ENCODE data around the gene RAPGEF1.

RAPGEF1 gene

DNA sequence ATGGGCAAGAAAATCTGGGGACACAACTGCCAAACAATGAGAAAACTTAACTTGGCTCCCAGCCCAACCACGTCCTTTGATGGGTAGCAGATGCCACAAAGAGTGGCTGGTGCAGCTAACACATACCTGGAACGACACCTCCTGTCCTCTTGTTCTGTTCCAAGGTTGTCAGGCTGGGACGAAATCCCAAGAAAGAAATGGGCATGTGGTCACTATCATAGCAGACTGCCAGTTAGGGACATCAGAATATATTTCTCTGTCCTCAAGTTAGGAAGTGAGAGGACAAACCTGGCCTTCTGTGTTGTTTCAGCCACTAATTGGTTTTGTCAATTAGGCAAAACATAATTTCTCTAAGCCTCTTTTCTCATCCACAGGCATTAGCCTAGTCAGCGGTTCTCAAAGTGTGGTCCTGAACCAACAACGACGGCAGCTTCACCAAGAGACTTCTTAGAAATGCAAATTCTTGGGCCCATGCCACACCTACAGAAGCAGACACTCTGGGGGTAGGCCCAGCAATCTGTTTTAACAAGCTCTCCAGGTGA is 63.4 kb downstream of the RAPGEF1 start:
- CTCF ChIA-PET = interaction anchor here (1.2 to 2.5 kb wide), 7 partner anchors 8 to 67 kb away, joined by 3 to 13 read pairs (median 5); no protein-coding TSS in a partner anchor
- Mint-ChIP-seq H3K4me3 (peak overlapping the region; percentile 52), H3K36me3 (peaks cover 27% of the 10 kb centered on the region), H3K9me3 (no peaks in the 10 kb centered on the region), H3K27ac (peak overlapping the region; percentile 88), H3K27me3 (no peaks in the 10 kb centered on the region), H3K4me1 (peaks cover 70% of the 10 kb centered on the region)
- peak; percentile 50 for DNase-seq

- Mint-ChIP-seq H3K27ac (peak overlapping the region; percentile 88), H3K9me3 (no peaks in the 10 kb centered on the region), H3K4me1 (peaks cover 79% of the 10 kb centered on the region), H3K4me3 (peak overlapping the region; percentile 48), H3K36me3 (peaks cover 28% of the 10 kb centered on the region), H3K27me3 (no peaks in the 10 kb centered on the region)
- no peak for DNase-seq
- CTCF ChIA-PET = interaction anchor here (0.6 to 1.7 kb wide), 5 partner anchors 13 to 84 kb away, joined by 3 to 5 read pairs (median 3); no protein-coding TSS in a partner anchor
These were observed 64.3 kb downstream of the RAPGEF1 start for GRCh38 chr9:131675437-131676022.

DNA sequence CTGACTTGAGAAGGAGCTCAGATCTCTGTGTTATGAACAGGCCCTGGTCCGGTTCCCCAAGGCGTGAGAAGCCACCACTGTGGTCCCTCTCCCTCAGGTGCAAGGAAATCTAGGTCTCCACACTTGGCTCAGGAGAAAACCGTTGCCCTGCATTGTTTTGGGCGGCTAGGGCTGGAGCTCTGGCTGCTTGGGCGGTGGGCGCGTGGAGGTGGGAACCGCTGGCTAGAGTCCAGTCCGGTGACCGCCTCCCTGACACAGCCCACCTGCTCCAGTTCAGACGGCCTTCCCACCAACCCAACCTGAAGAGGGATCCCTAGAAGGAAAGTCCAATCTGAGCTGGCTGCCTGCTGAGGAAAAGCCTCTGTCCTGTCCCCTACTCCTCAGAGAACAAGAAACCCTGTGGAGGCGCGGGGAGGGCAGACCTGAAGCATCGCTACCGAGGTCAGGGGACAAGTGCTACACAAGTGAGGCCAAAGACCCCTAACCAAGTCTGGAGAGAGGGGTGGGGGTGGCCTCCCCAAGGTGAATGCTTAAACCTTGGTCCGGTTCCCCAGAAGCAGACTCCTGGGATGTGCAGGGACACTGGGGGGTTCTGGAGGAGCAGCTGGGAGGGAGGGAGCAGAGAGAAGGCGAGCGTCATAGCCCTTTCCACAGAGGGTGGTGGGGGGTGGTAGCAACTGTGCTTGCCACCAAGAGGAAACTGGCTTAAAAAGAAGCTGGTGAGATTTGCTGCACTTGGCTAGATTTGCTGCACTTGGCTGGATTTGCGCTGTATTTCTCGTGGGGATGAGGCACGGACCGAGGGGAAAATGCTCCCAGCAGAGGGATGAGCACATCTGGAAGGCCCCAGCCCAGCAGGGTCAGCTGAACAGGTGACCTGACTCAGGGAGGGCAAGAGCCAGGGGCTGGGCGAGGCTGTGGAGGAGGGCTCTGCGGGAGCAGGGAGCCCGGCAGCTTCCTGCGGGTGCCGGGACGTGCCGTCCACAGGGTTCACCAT is 65.2 kb downstream of the RAPGEF1 start:
- peak overlapping the region; percentile 28 for H3K27ac Mint-ChIP-seq
- peaks cover 21% of the 10 kb centered on the region for H3K36me3 Mint-ChIP-seq
- peak overlapping the region; percentile 21 for H3K4me3 Mint-ChIP-seq

DNA sequence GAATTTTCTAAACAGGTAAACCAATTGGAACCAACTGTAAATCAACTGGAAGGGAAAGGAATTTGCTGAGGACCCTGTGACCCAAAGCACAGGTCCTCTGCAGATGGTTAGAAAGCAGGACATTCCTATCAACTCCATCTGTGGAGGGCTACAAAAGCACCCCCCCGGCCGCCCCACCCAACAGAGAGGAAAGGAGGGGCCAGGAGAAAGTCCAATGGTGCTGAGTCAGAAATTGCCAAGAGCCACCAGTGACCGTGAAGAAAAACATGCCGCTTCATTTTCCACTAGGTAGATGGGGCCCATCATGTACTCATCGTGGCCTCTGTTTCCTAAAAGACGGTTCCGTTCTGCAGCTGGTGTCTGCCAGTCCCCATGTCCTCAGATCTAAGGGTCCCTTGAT is 66.3 kb downstream of the RAPGEF1 start:
- Mint-ChIP-seq H3K4me1 (peaks cover 81% of the 10 kb centered on the region), H3K27me3 (no peaks in the 10 kb centered on the region), H3K4me3 (no peak overlapping the region), H3K9me3 (no peaks in the 10 kb centered on the region), H3K36me3 (peaks cover 16% of the 10 kb centered on the region), H3K27ac (no peak overlapping the region)
- CTCF ChIA-PET = no interaction called here
- DNase-seq = no peak

More for the DNA sequence above, 65.2 kb downstream of the RAPGEF1 start:
- H3K27me3 Mint-ChIP-seq = no peaks in the 10 kb centered on the region
- peaks cover 81% of the 10 kb centered on the region for H3K4me1 Mint-ChIP-seq
- CTCF ChIA-PET = interaction anchor here (0.6 to 1.0 kb wide), 2 partner anchors 51 to 84 kb away, joined by 3 to 5 read pairs; no protein-coding TSS in a partner anchor
- DNase-seq = no peak
- H3K9me3 Mint-ChIP-seq = no peaks in the 10 kb centered on the region

DNA sequence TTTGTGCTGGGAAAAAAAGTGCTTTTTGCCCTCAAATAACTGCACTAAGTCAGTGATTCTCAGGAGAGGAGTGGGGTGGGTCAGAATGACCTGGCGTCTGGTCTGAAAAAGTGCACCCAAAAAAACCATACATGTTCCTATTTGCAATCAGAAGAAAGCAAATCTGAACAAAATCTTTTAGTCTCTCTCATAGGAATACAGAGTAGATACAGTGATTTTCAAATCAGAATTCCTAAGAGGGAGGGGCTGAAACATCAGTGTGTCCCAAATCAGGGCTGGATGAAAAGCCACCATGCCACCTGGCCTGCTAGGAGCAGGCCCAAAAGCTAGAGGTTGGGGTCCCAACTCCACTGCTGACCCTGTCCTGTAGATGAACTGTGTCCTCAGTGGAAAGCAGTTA is 66.8 kb downstream of the RAPGEF1 start:
- Mint-ChIP-seq H3K36me3 (peaks cover 16% of the 10 kb centered on the region), H3K27me3 (no peaks in the 10 kb centered on the region), H3K4me3 (no peak overlapping the region), H3K27ac (no peak overlapping the region), H3K9me3 (no peaks in the 10 kb centered on the region), H3K4me1 (peaks cover 80% of the 10 kb centered on the region)
- DNase-seq = no peak
- CTCF ChIA-PET = interaction anchor here (0.5 to 1.2 kb wide), 2 partner anchors 31 to 38 kb away, joined by 3 to 4 read pairs; no protein-coding TSS in a partner anchor

- Mint-ChIP-seq H3K27ac (peak overlapping the region; percentile 37), H3K36me3 (peaks cover 16% of the 10 kb centered on the region), H3K9me3 (no peaks in the 10 kb centered on the region), H3K4me1 (peaks cover 80% of the 10 kb centered on the region), H3K4me3 (no peak overlapping the region), H3K27me3 (no peaks in the 10 kb centered on the region)
- CTCF ChIA-PET = interaction anchor here (0.5 to 1.4 kb wide), 4 partner anchors 19 to 42 kb away, joined by 3 to 4 read pairs (median 4); no protein-coding TSS in a partner anchor
- DNase-seq = no peak
These were observed 67.4 kb downstream of the RAPGEF1 start for GRCh38 chr9:131672451-131672850.

GRCh38 chr9:131671133-131671520 is 68.7 kb downstream of the RAPGEF1 start:
- DNase-seq = no peak
- CTCF ChIA-PET = no interaction called here
- Mint-ChIP-seq H3K4me3 (no peak overlapping the region), H3K9me3 (no peaks in the 10 kb centered on the region), H3K27ac (peak overlapping the region; percentile 100), H3K4me1 (peaks cover 78% of the 10 kb centered on the region), H3K36me3 (peaks cover 18% of the 10 kb centered on the region), H3K27me3 (no peaks in the 10 kb centered on the region)

DNA sequence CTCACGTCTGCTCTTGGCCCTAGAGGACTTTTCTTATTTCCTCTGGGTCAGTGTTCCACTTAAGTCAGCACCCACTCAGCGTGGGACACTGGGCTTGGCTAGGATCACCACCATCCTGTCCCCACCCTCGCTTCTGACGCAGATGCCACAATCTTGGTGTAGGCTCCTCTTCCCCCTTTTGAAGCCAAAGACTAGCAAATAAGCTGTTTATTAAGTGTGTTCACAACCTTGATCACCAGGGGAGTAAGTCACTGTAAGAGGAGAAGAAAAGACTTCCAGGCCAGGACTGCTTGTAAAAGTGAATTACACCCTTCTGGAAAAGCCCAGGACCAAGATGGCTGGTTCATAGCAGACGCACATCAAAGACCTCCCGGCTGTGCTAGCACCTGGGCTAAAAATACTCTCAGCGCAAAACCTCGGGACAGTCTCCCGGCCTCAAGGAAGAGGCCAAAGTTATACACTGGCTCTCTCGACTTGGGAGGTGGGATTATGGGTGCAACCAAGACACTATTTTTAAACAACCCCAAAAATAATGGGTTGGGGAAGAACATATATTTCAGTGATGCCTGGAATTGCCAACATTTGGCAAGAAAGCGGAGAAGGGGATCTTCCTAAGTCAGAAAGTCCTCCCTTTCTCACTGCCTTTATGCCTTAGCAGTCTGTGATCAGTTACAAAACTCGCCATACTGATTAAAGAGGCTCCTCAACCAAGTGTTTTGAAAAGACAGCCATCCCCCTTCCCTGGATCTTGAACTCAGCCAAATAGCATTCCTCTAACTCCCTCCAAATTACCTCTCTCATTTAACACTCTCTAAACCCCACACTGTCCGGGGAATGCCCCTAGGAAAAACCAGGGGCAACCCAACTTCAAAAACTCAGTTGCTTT is 69.4 kb downstream of the RAPGEF1 start:
- H3K36me3 Mint-ChIP-seq = peaks cover 20% of the 10 kb centered on the region

DNA sequence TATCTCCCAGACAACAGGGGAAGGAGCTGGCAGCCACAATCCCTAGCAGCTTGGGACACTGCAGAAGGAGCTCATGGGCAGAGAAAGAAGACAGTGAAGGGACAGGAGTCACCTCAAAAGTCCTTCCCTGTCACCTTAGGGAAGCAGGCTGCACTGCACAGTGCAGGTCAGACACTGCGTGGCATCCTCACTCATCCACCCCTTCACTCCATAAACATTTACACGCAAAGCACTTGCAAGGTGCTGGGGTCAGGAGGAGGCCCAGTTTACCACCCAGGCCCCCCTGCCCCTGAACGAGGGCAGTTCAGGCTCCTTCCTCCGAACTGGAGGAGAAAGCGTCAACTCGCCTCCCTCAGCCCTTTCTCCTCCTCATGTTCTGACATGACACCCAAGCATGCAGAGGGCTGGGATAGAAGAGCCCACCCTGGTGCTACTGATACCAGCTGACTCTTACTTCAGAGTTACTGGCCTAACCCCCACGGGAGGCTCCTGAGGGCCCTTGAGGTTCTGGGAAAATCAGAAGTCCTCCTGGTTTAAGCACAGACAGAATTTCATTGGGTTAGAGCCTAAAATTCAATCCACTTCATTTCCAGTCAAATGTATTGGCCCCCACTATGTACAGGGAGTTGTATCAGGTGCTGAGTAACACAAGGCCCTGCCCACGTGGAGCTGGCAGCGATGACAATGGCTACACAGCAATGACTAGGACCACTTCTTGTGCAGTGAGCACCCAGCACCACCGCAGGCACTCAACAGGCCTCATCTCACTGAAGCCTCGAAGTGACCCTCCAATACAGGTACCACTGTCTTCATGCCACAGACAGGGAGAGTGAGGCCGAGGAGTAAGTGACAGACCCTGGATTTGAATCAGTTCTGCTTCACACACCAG is 70.4 kb downstream of the RAPGEF1 start:
- H3K36me3 Mint-ChIP-seq = peaks cover 20% of the 10 kb centered on the region
- no peak for DNase-seq
- H3K4me3 Mint-ChIP-seq = peak overlapping the region; percentile 53
- no peaks in the 10 kb centered on the region for H3K27me3 Mint-ChIP-seq
- CTCF ChIA-PET = interaction anchor here (0.6 to 2.7 kb wide), 10 partner anchors 8 to 89 kb away, joined by 3 to 13 read pairs (median 6); partner anchors contain the start of gene RAPGEF1
- H3K9me3 Mint-ChIP-seq = no peaks in the 10 kb centered on the region
- H3K27ac Mint-ChIP-seq = peak overlapping the region; percentile 100
- H3K4me1 Mint-ChIP-seq = peaks cover 78% of the 10 kb centered on the region

More for the DNA sequence above, 69.4 kb downstream of the RAPGEF1 start:
- Mint-ChIP-seq H3K4me1 (peaks cover 79% of the 10 kb centered on the region), H3K9me3 (no peaks in the 10 kb centered on the region), H3K27me3 (no peaks in the 10 kb centered on the region), H3K4me3 (no peak overlapping the region), H3K27ac (peak overlapping the region; percentile 100)
- CTCF ChIA-PET = no interaction called here
- no peak for DNase-seq

- H3K36me3 Mint-ChIP-seq = peaks cover 20% of the 10 kb centered on the region
- no peaks in the 10 kb centered on the region for H3K9me3 Mint-ChIP-seq
- no peaks in the 10 kb centered on the region for H3K27me3 Mint-ChIP-seq
- peaks cover 75% of the 10 kb centered on the region for H3K4me1 Mint-ChIP-seq
- H3K4me3 Mint-ChIP-seq = peak overlapping the region; percentile 53
- peak; percentile 76 for DNase-seq
- CTCF ChIA-PET = interaction anchor here (0.6 to 2.7 kb wide), 10 partner anchors 9 to 90 kb away, joined by 3 to 13 read pairs (median 6); partner anchors contain the start of gene RAPGEF1
- H3K27ac Mint-ChIP-seq = peak overlapping the region; percentile 100
These were observed 71.2 kb downstream of the RAPGEF1 start for GRCh38 chr9:131668439-131669268.

- H3K4me3 Mint-ChIP-seq = peak overlapping the region; percentile 43
- peaks cover 80% of the 10 kb centered on the region for H3K4me1 Mint-ChIP-seq
- peaks cover 21% of the 10 kb centered on the region for H3K36me3 Mint-ChIP-seq
- no peaks in the 10 kb centered on the region for H3K9me3 Mint-ChIP-seq
- H3K27me3 Mint-ChIP-seq = no peaks in the 10 kb centered on the region
- DNase-seq = no peak
- peak overlapping the region; percentile 100 for H3K27ac Mint-ChIP-seq
- CTCF ChIA-PET = interaction anchor here (1.5 to 2.7 kb wide), 5 partner anchors 10 to 76 kb away, joined by 7 to 13 read pairs (median 8); partner anchors contain the start of gene RAPGEF1
These were observed 71.8 kb downstream of the RAPGEF1 start for GRCh38 chr9:131668057-131668438.

DNA sequence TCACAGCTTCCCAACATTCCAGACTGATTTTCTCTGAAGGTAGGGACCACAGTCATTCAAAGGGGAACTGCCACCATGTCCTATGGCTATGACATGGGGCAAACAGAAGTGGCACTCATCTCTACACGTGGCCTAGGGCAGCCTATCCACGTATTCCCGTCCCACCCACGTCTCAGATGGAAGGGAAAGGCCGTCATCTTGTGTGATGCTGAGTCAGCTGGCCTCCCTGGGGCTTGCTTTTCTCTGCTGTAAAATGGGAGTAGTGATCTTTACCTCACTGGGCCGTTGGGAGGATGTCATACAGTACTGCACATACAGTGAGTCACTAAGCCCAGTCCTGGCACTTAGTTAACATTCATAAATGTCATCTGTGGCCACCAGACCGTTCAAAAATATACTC is 72.3 kb downstream of the RAPGEF1 start:
- CTCF ChIA-PET = interaction anchor here (1.5 to 2.7 kb wide), 4 partner anchors 10 to 76 kb away, joined by 7 to 13 read pairs (median 8); no protein-coding TSS in a partner anchor
- Mint-ChIP-seq H3K27me3 (no peaks in the 10 kb centered on the region), H3K4me3 (peak overlapping the region; percentile 43), H3K9me3 (no peaks in the 10 kb centered on the region), H3K4me1 (peaks cover 84% of the 10 kb centered on the region), H3K27ac (peak overlapping the region; percentile 100), H3K36me3 (peaks cover 21% of the 10 kb centered on the region)
- peak; percentile 53 for DNase-seq

Data from activated naive CD4-positive, alpha-beta T cell treated with anti-CD3 and anti-CD28 coated beads, Interleukin-2, amount 10 ng/mL, durations not matched to agents 7 days and 5 days (primary cell).